Right kidney (tissue), 1 donor: Measurements from ENCODE around the gene RTN4R.

ENCODE experiments used
- DNase-seq: peaks from one replicate; pipeline ENCODE4 v3.0.0-alpha.2; 2016

The RTN4R gene

DNA sequence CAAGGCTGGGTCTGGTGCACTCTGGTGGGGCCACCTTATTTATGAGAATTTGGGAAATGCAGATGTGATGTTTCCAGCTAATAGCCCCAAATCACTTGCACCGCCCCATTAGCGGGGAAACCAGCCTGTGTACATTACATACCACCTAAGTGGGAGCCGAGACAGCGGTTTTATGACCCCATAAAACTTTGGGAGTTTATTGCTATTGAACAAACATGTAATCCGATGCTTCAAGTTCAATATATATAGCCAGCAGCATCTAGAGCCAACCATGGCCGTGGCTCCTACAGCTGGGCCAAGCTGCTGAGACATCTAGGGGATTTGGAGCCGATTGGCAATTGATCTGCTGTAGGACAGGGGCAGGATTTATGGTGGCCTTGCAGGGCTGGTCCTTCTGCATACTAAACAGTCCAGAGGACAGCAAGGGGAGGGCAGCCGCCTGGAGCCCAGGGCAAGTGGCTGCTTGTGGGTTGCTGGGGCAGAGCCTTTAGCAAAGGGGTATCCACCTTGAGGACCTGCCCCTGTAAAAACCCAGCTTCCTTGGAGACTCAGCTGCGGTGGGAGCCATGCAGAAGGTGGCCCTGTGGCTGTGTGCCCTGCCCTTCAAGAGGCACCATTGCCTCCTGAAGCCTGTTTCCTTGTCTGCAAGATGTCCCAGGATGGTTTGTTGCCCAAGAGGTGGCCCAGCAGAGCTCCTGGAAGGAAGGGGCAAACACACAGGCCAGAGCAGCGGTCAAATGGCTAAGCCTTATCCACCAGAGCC lies 69.4 kb downstream of the RTN4R start:
- DNase-seq, result no peak

DNA sequence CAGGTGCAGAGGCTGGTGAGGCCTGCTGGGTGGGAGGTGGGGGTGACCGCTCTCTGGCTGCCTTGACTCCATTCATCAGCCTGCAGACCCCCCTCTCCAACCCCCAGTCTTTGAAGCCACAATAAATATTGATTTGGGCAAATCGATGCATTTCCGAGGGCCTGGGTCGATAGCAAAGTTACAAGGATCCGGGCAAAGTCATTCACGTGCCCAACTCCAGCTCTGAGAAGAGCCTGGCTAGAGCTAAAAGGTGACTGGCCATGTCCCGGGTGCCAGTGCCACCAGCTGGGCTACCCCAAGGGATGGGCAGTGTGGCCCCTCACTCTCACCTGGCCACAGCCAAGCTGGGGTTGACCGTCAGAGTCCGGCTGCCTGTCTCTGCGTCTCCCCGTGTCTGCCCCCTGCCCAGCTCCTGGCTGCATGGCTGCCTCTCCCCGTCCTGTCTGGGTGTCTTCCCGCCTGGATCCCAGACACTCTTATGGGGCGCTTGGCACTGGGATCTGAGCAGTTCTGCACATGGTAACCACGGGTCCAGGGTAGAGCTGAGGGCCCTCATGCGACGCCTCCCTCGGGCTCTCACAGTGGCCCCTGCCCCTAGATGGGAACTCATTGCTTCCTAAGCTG lies 70.6 kb downstream of the RTN4R start:
- no peak for DNase-seq

DNA sequence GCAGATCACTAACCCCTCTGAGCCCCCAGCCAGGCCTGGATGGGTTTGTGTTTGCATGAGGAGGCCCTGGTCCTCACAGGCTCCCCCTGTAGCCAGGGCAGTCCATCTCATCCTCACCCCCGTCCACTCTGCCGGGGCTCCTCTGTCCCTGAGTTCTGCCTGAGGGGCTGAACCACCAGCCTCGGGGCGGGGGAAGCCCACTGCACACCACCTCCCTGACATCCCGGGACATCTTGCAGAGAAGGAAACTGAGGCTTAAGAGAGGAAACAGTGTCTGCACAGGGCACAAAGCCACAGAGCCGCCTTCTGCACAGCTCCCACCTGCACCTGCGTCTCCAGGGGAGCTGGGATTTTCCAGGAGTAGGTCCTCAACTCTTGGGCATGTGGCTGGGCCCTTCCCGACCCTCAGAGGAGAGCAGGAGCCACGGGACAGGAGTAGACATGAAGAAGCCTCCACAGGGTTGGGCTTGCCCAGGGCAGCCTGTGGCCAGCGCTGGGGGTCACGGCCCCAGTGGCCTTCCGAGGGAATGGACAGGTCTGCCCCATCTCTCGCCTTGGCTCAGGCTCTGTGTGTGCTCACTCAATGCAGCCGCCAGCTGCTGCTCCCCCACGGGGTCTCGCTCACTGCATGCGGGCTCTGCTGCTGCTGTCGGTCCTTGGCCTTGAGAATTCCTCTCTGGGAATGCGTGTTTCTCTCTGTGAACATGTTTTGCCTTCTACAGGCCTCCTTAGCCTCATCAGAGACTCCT lies 71.8 kb downstream of the RTN4R start:
- no peak for DNase-seq

DNA sequence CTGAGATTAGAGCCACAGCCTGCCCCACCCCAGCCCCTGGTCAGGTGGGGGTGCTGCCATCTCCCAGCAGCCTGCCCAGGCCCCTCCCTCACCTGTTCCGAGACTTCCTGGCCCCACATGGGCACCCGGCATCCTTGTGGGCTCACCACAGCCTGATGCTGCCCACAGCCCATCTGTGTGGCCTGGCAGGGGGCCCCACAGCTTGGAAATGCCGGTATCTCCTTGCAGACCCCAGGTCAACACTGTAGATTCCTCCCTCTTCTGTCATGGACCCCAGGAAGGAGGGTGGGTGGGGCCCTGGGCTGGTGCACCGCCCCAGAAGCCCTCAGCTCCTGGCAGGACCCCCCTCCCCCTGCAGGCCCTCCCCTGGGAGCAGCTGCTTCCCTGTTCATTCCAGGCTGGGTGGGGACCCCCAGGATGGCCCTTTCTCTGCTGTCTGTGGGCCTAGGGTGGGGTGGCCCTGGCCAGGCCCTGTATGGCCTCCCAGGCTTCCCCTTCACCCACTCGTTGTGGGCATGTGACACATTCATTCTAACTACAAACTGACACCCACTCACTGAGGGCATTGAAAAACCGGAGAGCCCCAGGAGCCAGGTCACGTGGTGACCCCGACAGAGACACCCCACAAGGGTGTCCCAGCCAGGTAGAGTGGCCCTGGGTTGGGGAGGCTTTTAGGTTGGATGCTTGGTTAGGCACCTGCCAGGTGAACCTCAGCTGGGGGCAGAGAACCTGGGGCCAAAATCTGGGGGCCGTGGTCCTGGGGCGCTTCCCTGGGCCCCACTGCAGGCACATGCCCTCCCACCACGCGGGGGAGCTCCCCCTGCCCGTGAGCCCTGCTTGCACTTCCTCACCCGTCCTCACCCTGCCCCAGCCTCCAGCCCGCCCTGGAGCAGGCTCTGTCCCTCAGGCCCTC lies 73.2 kb downstream of the RTN4R start:
- no peak for DNase-seq

DNA sequence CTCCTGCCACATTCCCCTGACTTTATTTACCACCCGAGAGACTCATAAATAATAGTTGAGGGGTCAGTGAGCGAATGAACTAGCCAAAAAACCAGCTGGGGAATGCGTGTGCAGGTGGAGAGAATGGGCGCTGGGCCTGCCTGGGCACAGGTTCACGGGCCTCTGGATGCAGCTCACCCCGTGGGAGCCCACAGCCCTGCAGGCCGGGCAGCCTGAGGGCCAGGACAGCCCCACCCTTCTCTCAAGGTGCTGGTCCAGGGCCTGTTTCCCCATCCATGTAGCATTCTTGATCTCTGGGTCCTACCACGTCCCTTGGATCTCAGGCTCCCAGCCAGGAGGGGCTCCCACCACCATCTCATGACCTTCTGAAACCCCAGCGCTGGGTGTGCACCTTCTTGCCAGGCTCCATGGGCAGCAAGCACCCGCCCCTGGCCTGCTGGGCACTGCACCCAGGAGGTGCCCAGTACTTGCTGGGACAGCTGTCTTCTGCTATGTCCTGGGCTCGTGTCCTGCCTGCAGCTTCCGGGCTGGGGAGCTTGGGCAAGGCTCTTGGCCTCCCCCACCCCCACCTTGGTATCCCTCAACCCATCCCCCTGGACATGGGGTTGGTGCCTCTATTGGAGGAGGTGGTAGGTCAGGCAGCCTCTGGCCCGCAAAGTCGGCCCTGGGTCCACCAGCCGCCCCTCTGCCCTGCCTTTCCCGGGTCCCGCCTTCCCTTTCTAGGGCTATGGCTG lies 74.2 kb downstream of the RTN4R start:
- no peak for DNase-seq

GRCh38 chr22:20192972-20193760 lies 75.0 kb downstream of the RTN4R start:
- DNase-seq, result no peak

- no peak for DNase-seq
Measured at GRCh38 chr22:20192293-20192971, 75.7 kb downstream of the RTN4R start.

GRCh38 chr22:20191803-20192202 lies 76.3 kb downstream of the RTN4R start:
- no peak for DNase-seq
